Bronchial epithelial cell (primary cell): Measurements from ENCODE around the gene CXXC5. TPM values are rescaled to one million over a fixed set of nuclear protein-coding genes. Genes with fewer than 3 reads are reported as not detected.

Experiments used
- DNase-seq: peaks from one replicate; pipeline ENCODE4 v3.0.0-alpha.2; 2010; ENCODE audit warnings: low read depth
- FAIRE-seq: peaks from 2 replicates; lab custom pipeline; 2011; peaks lifted over from hg19 to GRCh38; lab: Jason Lieb, UNC
- H3K27me3 ChIP-seq: 2 replicates; pipeline ENCODE4 v1.5.1; 2011; ENCODE audit warnings: low read length; ENCODE audit not compliant: control insufficient read depth, insufficient read depth
- H3K36me3 ChIP-seq: 2 replicates; pipeline ENCODE4 v1.5.1; 2011; ENCODE audit warnings: low read length; ENCODE audit not compliant: control insufficient read depth, insufficient read depth
- H3K4me3 ChIP-seq: 2 replicates; pipeline ENCODE4 v1.5.1; 2011; ENCODE audit warnings: mild to moderate bottlenecking, low read depth, low read length, control low read depth
- total RNA-seq: library from RNA; depleted of rRNA; stranded (reverse); fragments of >200 nt; gene quantifications from 2 replicates; pipeline ENCODE4 v1.2.1, GENCODE V29; 2014
- TF ChIP-seq, protein P1 (sequence below): IDR thresholded peaks from 2 replicates; pipeline ENCODE4 v1.5.1; 2011; ENCODE audit warnings: mild to moderate bottlenecking, moderate library complexity, low read length, control low read depth, inconsistent platforms; ENCODE audit not compliant: insufficient read depth, severe bottlenecking

The CXXC5 gene
- total RNA-seq, 1 donor from 2014 or later = 6.1 TPM

DNA sequence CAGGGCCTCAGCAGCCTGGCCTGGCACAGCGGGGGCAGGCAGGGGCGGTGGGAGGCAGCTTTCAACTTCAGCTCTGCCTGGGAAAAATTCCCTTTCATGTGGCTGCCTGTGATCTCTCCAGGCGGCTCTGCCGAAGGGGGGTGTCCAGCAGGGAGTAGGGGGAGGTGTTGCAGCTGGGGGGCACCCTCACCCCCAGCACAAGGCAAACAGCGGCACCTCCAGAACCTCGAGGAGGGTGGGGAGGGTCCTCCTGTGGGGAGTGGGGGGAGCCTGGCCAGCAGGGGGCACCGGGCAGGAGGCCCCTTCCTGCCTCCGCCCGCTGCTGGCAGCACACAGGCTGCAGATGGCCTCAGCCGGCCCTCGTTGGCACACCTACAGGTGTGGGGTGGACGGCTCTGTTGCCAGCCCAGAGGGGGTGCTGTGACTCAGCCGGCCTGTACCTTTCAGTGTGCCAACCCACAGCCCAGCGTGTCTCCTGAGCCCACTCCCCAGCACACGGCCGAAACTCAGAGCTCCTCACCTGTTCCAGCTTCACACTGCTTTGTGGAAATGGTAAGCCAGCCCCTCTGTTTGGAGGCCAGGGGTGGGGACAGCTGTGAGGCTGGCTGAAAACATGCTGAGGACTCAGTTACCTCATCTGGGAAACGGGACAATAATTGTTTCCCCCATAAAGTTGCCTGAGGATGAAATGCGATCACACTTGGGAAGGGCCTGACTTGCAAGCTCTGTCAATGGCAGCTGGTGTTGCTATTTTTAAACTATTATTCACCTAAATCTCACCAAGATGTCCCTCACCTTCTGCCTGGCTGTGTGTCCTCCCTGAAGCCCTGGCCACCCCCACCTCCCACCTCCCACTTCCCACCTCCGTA lies 37.0 kb downstream of the CXXC5 start:
- TF ChIP-seq, protein P1, sequence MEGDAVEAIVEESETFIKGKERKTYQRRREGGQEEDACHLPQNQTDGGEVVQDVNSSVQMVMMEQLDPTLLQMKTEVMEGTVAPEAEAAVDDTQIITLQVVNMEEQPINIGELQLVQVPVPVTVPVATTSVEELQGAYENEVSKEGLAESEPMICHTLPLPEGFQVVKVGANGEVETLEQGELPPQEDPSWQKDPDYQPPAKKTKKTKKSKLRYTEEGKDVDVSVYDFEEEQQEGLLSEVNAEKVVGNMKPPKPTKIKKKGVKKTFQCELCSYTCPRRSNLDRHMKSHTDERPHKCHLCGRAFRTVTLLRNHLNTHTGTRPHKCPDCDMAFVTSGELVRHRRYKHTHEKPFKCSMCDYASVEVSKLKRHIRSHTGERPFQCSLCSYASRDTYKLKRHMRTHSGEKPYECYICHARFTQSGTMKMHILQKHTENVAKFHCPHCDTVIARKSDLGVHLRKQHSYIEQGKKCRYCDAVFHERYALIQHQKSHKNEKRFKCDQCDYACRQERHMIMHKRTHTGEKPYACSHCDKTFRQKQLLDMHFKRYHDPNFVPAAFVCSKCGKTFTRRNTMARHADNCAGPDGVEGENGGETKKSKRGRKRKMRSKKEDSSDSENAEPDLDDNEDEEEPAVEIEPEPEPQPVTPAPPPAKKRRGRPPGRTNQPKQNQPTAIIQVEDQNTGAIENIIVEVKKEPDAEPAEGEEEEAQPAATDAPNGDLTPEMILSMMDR = no peak

DNA sequence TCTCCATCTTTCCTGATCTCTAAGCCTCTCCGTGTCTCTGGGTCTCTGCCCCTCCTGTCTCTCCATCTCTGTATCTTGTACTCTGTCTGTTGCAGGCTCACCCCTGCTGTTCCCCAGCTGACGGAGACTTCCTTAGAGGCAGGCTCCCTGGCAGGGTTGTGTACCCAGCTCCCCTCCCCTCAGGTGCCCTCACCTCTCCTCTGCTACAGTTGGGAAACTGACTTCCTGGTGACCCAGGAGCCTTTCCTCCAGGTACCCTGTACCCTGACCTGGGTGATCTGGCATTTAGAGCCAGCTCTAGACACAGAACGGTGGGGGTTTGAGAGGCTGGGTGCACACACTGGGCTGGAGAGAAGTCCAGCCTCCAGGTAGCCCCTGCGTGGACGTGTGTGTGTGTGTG lies 37.7 kb downstream of the CXXC5 start:
- no peak for DNase-seq
- no peaks in the 10 kb centered on the region for H3K27me3 ChIP-seq
- TF ChIP-seq, protein P1 = no peak
- peaks cover 9% of the 10 kb centered on the region for H3K36me3 ChIP-seq
- no peak for FAIRE-seq
- H3K4me3 ChIP-seq = no peak overlapping the region

More for the DNA sequence above, 37.0 kb downstream of the CXXC5 start:
- no peak for FAIRE-seq
- DNase-seq = no peak
- peaks cover 13% of the 10 kb centered on the region for H3K36me3 ChIP-seq
- no peak overlapping the region for H3K4me3 ChIP-seq
- H3K27me3 ChIP-seq = no peaks in the 10 kb centered on the region

- no peaks in the 10 kb centered on the region for H3K27me3 ChIP-seq
- FAIRE-seq = peak; percentile 97
- H3K36me3 ChIP-seq = peaks cover 5% of the 10 kb centered on the region
- TF ChIP-seq, protein P1 = no peak
- no peak overlapping the region for H3K4me3 ChIP-seq
- DNase-seq = no peak
Measured at GRCh38 chr5:139686356-139686705, 38.2 kb downstream of the CXXC5 start.

DNA sequence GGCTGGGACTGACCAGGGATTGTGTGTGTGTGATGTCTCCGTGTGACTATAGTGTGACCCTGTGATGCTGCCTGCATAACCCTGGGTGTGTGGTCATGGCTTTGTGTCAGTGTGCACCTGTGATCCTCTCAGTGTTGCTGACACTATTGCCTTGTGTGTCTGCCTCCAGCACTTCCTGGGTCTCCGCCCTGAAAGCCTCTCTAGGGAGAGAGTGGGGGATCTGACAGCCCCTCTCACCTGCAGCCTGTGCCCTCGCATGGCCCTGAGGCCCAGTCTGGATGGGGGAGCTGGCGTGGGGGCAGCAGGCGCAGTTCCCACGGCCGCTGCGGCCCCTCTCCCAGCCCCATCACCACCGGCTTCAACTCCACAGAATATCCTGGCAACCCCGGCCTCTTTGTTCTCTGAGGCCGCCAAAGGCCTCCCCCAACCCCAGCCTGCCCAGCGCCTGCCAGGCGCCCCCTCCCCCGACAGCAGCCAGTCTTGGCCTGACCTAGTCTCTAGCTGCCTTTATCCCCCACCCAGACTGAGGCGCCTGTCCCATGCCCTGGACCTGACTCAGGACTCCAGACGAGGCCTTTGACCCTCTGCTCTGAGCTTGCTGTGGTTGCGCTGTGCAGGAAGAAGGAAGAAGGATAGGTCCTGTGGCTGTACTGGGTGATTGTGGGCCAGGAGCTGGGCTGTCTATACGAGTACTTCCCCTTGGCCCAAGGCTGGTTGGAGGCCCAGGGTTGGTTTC lies 38.7 kb downstream of the CXXC5 start:
- TF ChIP-seq, protein P1 = no peak
- DNase-seq = no peak
- no peak for FAIRE-seq
- no peaks in the 10 kb centered on the region for H3K27me3 ChIP-seq
- peaks cover 4% of the 10 kb centered on the region for H3K36me3 ChIP-seq
- no peak overlapping the region for H3K4me3 ChIP-seq

DNA sequence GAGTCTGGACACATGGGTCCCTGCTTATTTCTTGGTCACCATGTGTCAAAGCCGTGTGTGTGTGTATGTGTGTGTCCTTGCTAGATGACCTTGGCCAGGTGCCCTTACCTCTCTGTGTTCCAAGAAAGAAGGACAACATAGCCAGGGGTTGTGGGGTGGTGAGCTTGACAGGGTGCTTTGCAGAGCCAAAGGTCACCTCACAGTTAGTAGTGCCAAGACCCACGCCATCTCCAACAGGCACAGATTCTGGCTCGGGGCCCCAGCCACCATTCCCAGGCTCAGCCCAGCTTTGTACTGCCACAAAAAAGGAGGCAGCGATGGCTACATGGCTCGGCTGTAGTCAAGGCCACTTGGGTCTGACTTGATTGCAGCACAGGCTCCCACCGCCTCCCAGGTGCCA lies 39.5 kb downstream of the CXXC5 start:
- Histone ChIP-seq H3K36me3 (peaks cover 2% of the 10 kb centered on the region), H3K27me3 (no peaks in the 10 kb centered on the region), H3K4me3 (no peak overlapping the region)
- TF ChIP-seq, protein P1 = no peak
- FAIRE-seq = no peak
- no peak for DNase-seq
